GM18861 (cell line): ENCODE measurements around the gene CLCN3.
"Not testable (repeated sequence)": the region's sequence is repeated elsewhere in the genome, so short reads cannot be mapped to it uniquely, and the experiment has no call there.

ENCODE experiments used
- ATAC-seq: cut with Tn5 transposase; IDR thresholded peaks from one replicate; pipeline ENCODE4 v1.9.1; 2021; ENCODE audit not compliant: unreplicated experiment

Gene CLCN3

DNA sequence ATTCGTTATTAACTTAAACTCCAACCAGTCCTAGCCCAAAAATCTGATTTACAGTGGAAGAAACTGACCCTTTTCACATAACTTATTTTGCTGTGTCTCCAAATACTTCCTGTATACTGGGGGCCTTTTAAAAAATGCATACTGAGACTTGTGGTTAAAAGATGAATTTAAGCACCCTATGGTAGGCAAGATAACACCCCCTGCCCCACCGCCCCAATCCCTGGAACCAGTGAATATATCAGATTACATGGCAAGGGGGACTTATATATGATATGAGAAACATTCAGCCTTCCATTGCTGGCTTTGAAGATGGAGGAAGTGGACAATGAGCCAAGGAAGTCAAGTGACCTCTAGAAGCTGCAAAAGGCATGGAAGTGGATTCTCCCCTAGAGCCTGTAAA is 3.1 kb upstream of the CLCN3 start:
- ATAC-seq = no peak

DNA sequence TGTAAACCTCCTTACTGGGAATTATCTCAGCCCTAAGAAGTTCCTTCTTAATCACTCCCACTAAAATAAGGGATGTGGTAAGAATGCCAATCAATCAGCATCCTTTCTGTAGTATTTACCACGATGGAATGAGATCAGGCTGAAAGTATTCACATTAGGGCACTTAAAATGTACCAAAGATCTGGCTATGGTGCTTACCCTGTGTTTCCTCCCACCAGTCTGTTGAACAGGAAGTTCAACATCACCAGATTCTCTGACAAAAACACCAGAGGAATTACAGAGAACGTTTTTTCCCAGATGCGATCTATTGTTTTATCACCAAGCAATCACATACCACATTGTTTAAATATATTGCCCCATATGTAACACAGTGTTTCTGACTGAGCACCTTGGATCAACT is 2.1 kb upstream of the CLCN3 start:
- ATAC-seq = no peak

GRCh38 chr4:169618986-169619385 is 1.4 kb upstream of the CLCN3 start:
- no peak for ATAC-seq

GRCh38 chr4:169619518-169619957 is 840 bp upstream of the CLCN3 start:
- ATAC-seq = peak; percentile 35

GRCh38 chr4:169620880-169621248 is 486 bp downstream of the CLCN3 start:
- ATAC-seq = no peak

DNA sequence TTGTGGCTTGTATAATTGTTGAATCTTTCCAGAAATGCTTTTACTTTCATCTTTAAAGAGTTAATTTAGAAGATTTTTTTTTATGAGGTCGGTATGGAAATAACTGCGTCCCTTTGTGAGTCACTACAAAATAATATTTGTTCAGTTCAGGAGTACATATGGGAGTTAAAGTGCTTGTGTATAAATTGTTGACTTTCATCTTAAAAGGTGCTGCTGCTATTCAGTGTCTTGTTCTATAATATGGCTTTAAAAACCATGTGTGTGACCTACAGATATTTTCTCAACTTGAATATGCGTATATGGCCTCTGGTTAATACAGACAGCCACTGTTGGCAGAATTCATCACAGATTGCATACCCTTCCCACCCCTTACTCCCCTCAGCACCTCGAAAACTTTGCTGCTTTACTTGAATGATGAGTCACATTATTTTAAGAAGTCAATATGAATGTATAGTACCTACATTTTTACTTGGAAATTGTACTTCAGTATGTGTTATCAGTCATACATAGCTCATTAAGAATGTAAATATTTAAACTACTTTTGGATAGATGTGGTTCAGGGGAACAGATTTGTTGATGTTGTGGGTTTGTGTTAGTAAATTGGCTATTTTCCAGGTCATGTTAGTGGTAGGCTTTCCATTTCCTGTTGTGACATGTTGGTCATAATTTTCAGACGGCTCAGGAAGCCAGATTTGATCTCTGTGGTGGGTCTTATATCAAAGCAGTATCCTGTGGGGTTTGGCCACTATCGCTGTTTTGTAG is 1.5 kb downstream of the CLCN3 start:
- peak; percentile 10 for ATAC-seq

DNA sequence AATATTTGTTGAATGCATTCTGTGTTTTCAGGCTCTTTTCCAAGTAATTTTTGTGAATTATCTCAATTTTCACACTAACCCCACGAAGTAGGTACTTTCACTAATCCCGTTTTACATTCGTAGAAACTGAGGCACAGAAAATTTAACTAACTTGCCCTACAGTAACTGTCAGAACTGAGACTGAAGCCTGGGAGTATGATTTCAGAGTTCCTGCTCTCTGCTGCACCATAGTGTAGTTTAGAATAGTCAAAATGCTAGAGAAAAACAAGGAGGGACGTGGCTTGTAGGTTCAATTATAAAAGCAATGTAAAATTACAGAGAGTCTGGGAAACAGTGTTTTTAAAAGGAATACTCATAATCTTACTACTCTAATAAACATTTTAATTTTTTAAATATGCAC is 2.2 kb downstream of the CLCN3 start:
- ATAC-seq = no peak

DNA sequence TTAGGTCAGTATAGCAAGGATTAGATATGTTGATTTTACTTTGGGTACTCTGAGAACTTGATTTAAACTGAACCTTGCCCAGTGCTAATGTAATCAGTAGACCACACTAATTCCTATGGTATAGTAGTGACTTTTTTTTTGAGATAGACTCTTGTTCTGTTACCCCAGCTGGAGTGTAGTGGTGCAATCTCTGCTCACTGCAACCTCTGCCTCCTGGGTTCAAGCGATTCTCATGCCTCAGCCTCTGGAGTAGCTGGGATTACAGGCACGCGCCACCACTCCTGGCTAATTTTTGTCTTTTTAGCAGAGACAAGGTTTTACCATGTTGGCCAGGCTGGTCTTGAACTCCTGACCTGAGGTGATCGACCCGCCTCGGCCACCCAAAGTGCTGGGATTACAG is 3.6 kb downstream of the CLCN3 start:
- not testable (repeated sequence) for ATAC-seq

GRCh38 chr4:169625886-169626285 is 5.5 kb downstream of the CLCN3 start:
- ATAC-seq = no peak

DNA sequence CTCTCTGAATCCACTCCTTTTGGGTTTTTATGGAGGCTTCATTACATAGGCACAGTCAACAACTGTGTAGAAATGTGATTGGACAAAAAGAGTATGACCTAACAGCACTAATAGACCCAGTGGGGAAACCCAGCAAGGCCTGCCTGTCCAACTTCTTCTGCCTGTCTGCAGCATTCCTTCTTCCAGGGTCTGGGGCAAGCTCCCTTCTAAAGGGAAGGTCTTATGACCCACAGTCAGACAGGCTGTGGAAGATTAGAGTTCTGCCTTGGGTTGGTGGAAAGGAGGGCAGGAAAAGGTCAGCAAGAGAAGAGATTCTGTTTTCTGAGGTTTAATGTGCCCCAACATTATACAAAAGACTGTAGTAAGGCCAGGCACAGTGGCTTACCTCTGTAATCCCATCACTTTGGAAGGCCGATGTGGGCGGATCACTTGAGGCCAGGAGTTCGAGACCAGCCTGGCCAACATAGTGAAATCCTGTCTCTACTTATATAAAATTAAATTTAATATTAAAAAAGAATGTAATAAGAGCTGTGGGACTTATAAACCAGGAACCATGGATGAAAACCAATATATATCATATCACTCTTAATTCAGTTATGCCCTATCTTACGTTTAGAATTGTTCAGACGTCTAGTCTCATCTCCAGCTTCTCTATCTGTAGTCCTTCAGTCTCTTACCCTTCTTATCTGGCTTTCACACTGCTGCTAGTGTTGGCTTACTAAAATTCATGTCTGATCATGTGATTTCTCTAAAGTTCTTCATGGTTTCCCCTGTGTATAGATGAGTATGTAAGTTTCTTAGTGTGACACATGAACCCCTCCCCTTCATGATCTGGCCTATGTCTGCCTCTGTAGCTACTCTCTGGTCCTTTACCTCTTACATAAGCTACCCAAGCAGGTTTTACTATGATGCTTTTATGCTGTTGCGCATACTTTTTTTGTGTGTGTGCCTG is 6.2 kb downstream of the CLCN3 start:
- ATAC-seq = peak; percentile 30

GRCh38 chr4:169627307-169627706 is 6.9 kb downstream of the CLCN3 start:
- ATAC-seq = peak; percentile 81

GRCh38 chr4:169628579-169628978 is 8.2 kb downstream of the CLCN3 start:
- ATAC-seq = no peak

DNA sequence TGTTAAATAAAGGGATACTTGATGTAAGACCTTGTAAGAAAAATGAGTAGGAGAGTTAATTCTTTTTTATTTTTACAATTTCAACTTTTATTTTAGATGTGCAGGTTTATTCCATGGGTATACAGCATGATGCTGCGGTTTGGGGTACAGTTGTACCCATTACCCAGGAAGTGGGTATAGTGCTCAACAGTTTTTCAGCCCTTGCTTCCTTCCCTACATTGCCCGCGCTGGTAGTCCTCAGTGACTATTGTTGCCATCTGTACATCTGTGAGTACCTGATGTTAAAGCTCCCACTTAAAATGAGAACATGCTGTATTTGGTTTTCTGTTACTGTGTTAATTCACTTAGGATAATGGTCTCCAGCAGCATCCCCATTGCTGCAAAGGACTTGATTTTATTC is 9.7 kb downstream of the CLCN3 start:
- no peak for ATAC-seq

DNA sequence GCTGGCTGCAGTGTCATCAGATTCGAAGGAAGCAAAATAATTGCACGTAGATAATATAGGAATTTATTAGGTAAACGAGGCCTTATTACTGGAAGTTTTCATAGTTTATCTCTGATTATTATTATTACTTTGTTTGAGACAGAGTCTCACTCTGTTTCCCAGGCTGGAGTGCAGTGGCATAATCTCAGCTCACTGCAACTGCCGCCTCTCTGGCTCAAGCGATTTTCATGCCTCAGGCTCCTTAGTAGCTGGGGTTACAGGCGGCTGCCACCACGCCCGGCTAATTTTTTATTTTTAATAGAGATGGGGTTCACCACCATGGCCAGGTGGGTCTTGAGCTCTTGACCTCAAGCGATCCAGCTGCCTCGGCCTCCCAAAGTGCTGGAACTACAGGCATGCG is 12.5 kb downstream of the CLCN3 start:
- no peak for ATAC-seq

DNA sequence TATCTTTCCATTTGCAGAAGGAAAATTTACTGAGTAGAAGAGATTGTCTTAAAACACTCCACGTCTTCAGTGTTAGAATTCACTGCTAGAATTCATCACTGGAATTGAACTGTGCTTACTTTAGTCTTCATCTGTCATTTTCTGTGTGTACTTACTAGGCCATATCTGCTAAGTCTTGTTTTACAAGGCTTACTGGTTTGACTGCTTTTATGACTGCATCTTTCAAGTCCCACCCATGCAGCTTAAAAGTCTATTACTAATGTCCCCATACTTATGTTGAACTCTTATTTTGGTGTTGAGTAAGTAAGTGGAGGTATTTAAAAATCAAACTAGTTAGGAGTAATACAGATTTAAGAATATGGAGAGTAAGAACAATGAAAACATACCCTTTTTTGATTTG is 14.6 kb downstream of the CLCN3 start:
- ATAC-seq = no peak

DNA sequence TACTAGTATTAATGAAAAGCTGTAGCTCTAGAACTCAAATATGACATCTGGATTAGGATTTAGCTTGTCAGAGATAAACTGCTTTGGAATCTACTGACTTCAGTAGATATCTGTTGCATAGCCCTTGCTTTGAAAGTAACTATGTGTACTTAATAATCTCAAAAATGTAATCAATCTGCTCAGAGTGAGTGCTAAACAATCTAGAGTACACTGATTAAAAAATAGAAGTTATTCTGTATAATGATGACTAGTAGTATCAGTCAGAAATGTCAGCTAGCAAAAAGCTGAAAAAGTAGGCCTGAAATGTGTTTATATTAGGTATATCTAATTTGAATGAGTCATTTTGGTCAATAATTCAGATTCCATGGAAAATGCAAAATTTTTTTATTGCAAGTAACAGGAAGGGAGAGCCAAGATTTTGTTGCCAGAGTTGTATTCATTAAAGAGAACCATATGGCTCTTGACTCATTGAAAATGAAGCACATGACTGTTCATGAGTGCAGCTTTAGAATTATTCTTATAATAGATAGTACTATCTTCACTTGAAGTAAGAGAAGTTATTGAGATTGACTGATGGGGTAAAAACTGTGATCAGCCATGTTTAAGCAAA is 20.0 kb downstream of the CLCN3 start:
- no peak for ATAC-seq

DNA sequence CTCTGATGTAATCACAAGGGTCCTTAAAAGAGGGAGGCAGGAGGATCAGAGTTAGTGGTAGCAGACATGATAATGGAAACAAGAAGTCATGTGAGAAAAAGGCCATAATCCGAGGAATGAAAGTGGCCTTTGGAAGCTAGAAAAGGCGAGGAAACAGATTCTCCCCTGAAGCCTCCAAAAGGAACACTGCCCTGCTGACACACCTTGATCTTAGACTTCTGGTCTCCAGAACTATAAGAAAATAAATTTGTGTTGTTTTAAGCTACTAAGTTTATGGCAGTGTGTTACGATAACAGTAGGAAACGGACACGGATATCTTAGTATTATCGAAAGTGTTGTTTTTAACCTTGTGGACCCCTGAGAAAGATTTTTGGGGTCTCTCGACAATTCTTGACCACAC is 24.4 kb downstream of the CLCN3 start:
- no peak for ATAC-seq

GRCh38 chr4:169645627-169646026 is 25.2 kb downstream of the CLCN3 start:
- no peak for ATAC-seq

DNA sequence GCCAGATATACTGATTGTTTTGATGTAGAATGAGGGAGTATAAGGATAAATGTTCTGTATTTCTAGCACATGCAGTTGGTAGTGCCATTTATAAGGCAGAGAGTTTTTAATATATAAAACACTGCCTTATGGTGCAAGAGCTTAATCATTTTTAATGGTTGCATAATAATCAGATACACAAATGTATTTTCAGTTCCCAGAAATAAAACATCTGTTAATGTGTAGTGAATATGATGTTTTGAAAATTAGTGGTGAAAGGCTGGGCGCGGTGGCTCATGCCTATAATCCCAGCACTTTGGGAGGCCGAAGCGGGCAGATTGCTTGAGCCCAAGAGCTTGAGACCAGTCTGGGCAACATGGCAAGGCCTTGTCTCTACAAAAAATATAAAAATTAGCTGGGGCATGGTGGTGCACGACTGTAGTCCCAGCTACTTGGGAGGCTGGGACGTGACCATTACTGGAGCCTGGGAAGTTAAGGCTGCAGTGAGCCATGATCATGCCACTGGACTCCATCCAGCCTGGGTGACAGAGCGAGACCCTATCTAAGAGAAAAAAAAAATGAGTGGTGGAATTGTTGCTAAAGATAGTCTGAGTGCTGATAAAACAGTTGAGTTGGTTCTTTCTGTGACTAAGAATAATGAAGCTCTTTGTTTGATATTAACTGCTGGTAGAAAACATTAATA is 29.3 kb downstream of the CLCN3 start:
- no peak for ATAC-seq

- ATAC-seq = no peak
Observed at GRCh38 chr4:169650227-169650936, 30.0 kb downstream of the CLCN3 start.

DNA sequence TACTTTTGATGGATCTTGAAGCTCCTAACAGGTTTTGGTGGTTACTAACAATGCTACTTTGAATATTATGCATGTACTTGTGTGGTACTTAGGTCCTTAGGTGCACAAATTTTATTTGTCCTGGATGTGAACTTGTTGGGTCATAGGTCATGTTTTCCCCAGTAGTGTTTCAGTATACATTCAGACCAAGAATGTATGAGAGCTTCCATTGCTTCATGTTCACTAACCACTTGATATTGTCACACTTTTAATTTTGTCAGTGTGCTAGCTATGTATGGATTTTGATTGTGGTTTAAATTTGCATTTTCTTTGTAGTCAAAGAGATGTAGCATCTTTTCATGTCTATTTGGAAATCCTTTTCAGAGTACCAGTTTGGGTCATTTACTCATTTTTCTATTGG is 32.2 kb downstream of the CLCN3 start:
- ATAC-seq = no peak
